NCI-H82 (cell line): Measurements from ENCODE around the gene SEPTIN10.
"Not testable (repeated sequence)": the region's sequence is repeated elsewhere in the genome, so short reads cannot be mapped to it uniquely, and the experiment has no call there.

ENCODE experiments used
- DNase-seq: peaks from one replicate; lab custom pipeline; 2025; lab: John Stamatoyannopoulos, UW

The SEPTIN10 gene

DNA sequence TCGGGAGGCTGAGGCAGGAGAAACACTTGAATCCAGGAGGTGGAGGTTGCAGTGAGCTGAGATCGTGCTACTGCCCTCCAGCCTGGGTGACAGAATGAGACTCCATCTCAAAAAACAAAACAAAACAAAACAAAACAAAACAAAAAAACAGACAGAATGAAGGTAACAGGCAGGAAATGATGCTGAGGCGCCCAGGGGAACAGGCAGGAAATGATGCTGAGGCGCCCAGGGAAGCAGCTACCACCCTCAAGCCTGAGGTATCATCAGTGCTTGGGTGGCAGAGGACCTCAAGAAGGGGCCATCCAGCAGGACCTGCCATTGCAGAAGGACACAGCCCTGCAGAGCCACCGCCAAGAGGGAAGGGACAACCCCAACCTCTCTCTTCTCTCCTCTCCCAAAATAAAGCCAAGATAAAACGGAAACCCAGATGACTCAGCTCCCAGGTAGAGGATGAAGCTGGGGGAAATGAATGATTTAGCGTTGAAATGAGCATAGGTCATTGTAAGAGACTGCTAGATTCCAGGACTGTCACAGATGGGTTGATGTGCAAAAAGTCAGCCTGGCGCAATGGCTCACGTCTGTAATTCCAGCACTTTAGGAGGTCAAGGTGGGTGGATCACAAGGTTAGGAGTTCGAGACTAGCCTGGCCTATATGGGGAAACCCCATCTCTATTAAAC is 19.7 kb upstream of the SEPTIN10 start:
- no peak for DNase-seq

DNA sequence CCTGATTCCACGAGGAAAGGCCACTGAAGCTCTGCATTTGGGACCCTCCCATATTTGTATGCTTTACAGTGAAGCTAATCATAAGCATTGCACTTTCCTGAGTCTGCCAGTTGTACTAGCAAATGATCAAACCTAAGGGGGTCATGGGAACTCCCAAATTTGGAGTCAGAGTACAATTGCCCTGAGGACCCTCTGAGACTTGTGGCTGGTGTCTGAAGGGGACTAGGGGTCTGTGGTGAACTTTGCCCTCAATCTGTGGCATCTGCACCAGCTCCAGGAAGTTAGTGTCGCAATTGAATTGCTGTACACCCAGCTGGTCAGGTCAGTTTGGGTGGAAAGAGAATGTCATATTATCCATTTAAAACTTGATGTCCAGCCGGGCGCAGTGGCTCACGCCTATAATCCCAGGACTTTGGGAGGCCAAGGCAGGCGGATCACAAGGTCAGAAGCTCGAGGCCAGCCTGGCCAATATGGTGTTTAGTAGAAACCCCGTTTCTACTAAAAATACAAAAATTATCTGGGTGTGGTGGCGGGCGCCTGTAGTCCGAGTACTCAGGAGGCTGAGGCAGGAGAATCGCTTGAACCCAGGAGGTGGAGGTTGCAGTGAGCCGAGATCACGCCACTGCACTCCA is 18.5 kb upstream of the SEPTIN10 start:
- no peak for DNase-seq

DNA sequence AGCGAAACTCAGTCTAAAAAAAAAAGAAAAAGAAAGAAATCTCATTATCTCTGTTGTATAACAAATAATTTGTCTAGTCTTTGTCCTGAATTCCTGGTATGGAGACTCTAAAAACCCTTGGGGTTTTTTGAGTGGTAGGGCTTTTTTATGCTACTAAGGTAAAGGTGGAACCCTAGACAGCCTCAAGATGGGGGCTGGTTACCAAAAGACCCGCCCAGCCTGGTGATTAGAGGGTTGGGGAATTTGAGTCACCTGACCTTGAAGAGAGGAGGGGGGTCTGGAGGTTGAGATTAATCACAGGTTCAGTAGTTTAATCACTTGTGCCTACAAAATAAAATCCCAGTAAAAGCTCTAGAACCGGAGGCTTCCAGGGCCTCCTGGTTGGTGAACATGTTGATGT is 18.0 kb upstream of the SEPTIN10 start:
- DNase-seq: peak; percentile 22

DNA sequence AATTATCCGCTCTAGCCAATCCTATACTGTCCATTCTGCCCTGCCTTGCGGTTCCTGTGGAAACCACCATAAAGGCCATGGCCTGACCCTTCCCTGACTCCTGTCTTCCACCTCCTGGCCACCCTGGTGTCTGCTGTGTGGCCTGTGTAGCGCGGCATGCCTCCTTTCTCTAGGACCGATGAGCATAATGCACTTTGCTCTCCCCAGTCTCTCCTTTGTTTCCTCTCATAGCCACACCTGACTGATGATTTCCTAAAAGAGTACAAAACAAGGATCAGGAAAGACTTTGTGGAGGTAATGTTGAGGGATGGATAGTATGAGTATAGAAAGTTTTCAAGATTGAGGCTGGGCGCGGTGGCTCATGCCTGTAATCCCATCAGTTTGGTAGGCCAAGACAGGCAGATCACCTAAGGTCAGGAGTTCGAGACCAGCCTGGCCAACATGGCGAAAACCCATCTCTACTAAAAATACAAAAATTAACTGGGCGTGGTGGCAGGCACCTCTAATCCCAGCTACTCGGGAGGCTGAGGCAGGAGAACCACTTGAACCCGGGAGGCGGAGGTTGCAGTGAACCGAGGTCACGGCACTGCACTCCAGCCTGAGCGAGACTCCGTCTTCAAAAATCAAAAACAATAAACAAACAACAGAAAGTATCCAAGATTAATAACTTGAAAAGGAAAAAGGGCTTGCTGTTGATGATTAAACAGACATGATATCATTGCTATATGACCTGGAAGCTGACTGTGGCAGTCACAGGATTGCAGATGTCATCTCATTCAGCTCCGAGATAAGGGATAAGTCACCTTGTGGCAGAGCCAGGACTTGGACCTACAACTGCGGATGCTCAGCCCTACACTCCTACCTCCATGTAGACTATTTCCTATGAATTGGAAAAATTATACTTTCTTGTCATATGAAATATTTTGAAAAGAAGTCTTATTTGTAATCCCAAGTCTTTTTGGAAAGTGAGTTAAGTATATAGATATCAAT is 17.0 kb upstream of the SEPTIN10 start:
- no peak for DNase-seq

DNA sequence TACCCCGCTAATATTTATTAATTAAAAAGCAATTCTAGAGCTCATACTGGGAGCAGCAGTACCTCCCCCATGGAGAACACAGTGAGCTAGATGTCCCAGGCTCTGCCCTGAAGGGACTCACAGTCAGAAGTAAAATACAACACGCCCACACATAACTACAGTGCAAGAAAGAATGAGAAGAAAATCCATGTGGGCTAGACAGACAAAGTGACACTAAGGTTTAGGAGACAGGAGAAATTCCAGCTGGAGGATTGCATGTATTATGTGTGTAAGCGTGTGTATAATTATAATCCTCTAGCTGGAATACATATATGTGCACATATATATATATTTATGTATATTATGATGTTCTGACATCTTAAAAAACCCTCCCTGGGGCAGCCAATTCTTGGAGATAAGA is 16.1 kb upstream of the SEPTIN10 start:
- DNase-seq: no peak

DNA sequence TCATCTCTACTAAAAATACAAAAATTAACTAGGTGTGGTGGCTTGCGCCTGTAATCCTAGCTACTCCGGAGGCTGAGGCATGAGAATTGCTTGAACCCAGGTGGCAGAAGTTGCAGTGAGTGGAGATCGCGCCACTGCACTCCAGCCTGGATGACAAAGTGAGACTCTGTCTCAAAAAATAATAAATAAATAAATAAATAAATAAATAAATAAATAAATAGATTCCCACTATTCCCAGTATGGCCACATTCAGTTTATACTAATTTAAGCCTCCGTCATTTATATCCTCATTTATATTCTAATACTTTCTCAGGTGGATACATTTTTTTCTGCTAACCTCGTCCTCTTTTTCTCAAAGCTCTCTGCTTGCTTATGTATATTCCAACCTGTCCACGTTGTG is 14.6 kb upstream of the SEPTIN10 start:
- not testable (repeated sequence) for DNase-seq

DNA sequence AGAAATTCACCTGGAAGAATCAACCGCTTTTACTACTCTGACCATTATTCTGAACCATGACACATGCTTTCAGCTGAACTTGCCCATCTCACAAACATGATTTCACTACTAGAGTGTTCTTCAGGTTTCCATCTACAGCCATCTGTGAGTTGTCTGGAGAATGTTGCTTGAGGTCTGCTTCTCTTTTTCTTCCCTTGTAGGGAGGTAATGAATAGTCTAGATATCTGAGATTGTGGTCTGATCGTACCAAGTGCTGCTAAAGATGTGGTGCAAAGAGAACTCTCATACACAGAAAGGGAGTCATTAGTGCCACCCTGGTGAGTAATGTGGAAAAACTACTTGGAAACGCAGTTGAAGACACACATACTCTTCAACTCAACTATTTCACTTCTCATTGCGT is 10.6 kb upstream of the SEPTIN10 start:
- no peak for DNase-seq

DNA sequence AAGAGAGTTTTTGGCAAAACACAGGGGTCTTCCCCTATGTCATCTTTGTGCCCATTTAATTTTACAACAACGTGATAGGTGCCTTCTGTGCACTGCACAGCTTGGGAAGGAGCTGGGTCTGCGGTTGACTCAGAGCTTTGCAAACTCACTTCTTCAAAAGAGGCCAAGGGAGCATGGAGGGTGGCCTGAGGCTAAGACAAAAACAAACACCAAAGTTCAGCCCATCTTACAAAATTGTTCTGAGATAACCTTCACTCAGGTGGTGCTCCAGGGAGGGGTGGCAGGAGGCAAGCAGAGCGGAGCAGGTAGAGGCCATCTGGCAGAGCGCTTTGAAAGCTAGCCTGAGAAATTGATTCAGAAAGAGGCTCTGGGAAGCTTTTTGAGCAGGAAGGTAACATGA is 10.2 kb upstream of the SEPTIN10 start:
- no peak for DNase-seq

DNA sequence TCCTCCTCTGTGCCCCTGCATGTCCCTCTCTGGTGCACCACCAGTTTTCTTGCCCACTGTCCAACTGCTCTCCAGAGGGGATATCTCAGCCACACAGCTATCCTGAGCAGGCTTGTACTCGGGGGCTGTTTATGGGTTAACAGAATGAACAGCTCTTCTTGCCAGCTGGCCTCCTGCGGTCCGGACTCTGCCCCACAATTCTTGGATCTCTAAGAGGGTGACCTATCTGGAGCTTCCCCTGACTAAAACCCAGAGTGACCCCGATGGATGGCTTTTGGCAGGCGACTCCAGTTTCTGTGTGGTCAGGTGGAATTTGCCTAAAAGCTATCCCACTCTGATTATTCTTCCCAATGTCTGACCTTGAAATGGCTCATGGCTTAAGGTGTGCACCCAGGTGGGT is 9.5 kb upstream of the SEPTIN10 start:
- DNase-seq: no peak

DNA sequence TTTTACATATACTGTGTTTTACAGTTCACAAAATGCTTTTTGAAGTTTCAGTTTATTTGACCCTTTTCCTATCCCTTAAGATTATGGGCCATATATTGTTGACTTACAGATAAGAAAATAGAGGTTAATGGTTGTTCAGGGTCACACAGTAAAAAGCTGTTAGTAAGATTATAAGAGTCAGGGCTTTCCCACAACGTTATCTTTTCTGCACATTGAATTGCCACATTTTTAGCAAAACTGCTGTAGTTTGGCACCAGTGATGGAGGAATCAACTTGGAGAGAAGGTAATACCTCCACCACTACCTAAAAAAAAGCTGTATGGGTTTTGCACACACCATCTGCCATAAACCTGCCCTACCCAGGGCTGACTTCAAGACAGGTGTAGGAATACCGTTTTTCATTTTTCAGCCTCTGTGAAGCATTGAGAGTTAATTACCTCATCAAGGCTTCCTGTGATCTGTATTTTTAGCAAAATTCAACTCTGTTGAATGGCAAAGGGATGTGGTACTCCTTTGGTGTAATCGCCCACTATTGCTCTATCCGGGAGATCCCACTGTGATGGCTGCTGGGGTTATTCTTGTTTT is 5.4 kb upstream of the SEPTIN10 start:
- DNase-seq: no peak

DNA sequence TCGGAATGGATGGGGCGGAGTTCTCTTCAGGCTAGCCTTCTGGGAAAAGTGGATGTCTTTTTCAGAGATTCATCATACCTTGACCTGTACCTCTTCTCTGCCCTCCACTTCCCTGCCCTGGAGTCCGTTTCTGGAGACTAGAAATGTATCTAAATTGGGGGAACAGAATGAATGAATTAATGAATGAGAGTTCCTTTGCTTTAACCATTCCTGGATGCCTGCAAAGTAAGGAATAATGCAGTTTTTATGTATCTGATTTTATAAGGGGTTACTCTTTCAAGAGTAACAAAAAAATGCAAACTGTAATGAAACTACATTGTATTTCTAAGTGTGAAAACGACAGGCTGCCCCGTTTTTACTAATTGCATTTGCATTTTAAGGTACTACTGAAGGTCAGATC is 2.4 kb upstream of the SEPTIN10 start:
- DNase-seq: no peak

DNA sequence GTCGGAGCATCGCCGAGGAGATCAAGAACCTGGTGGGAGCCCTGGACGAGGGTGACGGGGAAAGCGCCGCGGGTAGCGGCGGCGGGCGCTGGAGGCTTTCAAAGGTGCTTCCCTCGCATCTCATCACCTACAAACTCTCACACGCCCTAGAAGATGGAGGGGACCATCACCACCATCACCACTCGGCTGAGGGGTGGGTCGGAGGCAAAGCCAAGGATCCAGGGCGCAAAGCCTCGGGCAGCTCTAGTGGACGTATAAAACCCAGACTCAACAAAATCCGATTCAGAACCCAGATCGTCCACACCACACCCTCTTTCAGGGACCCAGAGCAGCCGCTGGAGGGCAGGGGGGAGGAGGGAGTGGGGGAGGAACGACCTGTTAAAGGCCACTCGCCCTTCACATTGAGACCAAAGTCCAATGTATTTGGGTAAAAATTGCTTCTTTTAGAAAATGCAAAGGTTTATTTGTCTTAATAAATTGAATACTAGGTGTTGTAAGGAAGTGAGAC is 1.9 kb upstream of the SEPTIN10 start:
- DNase-seq: peak; percentile 74

DNA sequence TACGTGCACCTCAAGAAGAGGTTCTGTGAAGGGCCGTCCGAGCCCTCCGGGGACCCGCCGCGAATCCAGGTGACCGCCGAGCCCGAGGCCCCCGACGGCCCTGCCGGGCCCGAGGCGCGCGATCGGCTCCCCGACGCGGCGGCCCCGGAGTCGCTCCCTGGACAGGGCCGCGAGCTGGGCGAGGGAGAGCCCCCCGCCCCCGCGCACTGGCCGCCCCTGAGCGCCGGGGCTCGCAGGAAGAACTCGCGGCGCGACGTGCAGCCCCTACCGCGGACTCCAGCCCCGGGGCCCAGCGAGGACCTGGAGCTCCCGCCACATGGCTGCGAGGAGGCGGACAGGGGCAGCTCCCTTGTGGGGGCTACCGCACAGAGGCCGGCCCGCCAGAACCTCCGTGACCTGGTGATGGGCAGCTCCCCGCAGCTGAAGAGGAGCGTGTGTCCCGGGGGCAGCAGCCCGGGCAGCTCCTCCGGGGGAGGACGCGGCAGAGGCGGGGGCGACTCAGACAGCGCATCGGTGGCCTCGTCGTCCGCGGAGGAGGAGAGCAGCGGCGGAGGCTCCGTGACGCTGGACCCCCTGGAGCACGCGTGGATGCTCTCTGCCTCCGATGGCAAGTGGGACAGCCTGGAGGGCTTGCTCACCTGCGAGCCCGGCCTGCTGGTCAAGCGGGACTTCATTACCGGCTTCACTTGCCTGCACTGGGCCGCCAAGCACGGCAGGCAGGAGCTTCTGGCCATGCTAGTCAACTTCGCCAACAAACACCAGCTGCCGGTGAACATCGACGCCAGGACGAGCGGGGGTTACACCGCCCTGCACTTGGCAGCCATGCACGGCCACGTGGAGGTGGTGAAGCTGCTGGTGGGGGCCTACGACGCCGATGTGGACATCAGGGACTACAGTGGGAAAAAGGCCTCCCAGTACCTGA is 1.2 kb upstream of the SEPTIN10 start:
- peak; percentile 66 for DNase-seq

DNA sequence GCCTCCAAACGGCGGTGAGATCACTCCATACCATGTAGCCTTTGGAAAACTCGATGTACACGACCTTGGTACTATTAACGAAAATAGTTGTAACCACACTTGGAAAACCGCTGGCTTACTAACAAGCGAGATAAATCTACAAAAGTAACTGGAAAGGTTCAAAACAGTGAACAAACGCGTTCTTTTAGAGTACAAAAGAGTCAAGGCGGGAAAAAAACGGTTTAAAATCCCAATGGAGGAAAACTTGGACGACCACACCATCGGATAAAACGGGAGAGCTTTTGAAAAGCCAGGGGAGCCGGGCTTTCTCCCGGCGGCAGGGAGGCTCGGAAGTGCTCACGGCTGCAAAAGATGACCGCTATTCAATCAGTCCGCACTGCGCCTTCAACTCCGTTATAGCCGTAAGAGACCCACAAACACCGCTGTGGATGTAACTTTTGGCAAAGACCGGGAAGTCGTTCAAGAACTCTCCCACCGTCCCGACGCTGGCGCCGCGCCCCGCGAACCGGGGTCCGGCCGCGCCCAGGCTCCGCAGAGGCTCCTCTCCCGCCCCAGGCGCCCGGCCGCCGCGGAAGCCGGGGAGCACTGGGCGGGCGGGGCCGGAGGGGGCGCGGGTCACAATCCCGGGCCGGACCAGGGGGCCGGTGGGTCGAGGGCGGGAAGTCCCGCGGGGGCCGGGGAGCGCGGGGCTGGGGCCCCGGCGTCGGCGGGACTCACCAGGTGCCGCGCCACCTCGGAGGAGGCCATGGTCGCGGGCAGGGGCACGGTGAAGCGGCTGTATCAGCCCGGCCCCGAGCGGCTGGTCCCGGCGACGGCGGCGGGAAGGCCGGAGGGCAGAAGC is 465 bp downstream of the SEPTIN10 start:
- DNase-seq: peak; percentile 59

DNA sequence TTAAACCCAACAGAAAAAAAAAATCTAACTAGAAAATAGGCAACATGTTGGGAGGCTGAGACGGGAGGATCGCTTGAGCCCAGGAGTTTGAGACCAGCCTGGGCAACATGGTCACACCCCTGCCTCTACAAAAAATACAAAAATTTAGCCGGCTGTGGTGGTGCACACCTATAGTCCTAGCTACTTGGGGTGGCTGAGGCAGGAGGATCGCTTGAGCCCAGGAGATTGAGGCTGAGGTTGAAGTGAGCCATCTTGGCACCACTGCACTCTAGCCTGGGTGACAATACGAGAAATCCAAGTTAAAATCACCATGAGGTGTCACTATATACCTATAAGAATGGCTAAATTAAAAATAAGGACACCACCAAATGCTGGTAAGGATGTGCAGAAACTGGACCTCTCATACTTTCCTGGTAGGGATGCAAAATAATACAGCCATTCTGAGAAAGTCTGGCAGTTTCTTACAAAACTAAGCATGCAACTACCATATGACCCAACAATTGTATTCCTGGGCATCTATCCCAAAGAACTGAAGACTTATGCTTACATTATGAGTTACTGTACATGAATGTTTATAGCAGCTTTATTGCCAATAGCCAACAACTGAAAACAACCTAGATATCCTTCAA is 2.2 kb downstream of the SEPTIN10 start:
- DNase-seq: no peak

DNA sequence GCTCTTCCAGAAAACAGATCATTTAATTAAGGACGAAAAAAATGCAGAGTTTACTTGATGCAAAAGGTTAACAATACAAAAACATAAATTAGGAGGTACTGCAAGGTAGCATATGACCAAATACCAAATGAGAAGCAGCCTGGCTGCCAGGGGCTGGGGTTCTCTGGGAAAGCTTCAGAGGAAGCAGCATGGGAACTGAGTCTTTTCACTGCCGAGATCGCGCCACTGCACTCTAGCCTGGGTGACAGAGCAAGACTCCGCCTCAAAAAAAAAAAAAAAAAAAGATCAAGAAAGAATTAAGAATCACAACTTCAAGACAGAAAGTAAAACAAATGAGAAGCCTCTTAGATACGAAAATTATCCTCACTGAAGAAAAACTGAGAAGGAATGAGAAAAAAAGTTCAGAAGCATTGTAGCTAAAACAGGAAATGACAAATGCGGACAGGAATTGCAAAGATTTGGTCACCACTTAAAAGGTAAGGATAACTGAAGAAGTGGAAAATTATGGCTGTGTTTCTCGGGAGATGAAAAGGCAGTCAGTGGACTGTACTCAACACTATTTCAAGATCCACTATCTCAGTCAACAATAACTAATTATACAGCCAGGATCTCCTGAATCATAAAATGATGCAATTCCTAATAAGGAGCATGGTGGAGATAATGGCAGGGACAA is 4.3 kb downstream of the SEPTIN10 start:
- DNase-seq: no peak

DNA sequence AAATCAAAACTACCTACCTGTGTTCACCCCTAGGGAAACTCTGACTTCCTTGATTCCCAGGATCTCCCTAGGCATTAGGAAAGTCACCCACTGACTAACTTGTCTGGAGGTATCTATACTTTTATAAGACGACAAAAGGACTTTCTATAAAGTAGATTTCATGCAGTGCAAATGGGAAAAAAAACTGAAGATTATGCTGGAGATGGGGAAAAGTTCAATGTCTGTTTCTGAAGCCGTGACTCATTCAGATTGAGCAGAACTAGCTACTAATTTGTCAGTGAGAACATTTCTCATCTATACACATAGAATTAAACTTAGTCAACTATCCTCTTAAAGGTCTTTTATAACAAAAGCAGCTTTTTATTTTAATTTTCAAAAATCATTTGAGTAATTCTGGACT is 6.0 kb downstream of the SEPTIN10 start:
- no peak for DNase-seq

DNA sequence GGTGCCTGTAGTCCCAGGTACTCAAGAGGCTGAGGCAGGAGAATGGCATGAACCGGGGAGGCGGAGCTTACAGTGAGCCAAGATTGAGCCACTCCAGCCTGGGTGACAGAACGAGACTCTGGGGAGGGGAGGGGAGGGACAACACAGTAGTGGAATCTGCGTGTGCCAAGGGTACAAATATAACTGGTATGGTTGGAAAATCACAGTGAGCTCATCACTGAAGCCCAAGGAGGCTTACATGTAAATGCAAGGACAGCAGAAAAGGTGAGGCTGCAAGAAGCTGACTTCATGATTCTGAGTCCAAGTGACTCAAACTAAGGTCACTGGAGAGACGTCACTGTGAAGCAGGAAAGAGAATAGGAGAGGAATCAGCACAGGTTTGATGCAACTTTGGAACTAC is 9.2 kb downstream of the SEPTIN10 start:
- DNase-seq: no peak

DNA sequence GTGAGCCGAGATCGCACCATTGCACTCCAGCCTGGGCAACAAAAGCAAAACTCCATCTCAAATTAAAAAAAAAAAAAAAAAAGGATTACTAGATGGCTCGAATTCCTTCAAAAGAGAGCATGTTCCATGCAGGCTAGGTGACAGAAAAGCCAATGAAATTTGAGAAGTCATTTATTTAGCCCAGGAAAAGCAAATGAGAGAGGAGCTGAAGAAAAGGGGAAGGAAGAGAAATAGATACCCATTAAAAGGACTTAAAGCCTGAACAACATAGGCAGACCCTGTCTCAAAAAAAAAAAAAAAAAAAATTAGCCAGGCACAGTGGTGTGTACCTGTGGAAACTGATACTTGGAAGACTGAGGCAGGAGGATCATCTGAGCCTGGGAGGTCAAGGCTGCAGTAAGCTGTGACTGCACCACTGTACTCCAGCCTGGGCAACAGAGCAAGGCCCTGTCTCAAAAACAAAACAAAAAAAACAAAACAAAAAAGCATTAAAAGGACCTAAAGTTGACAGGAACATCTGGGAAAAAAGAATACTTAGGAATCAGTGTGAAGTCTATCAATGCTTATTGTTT is 11.1 kb downstream of the SEPTIN10 start:
- no peak for DNase-seq
